Mammary epithelial cell (primary cell): ENCODE measurements around the gene MGAT5.

Source experiments
- EZH2 ChIP-seq: IDR thresholded peaks from 2 replicates; pipeline ENCODE4 v1.6.1; 2012; ENCODE audit warnings: low read length, inconsistent platforms, borderline replicate concordance
- TF ChIP-seq, protein P1 (sequence below), 2 donors: IDR thresholded peaks in 1 of 2; conservative IDR thresholded peaks in 1 of 2; 2 replicates each; pipeline ENCODE4 v1.5.1; 2011 to 2012; ENCODE audit warnings: inconsistent platforms in 2 of 2, low read length in 2 of 2, mild to moderate bottlenecking in 2 of 2, control low read depth in 1 of 2, low read depth in 1 of 2; ENCODE audit not compliant: insufficient read depth in 1 of 2; ENCODE audit errors: extremely low read depth in 1 of 2

DNA sequence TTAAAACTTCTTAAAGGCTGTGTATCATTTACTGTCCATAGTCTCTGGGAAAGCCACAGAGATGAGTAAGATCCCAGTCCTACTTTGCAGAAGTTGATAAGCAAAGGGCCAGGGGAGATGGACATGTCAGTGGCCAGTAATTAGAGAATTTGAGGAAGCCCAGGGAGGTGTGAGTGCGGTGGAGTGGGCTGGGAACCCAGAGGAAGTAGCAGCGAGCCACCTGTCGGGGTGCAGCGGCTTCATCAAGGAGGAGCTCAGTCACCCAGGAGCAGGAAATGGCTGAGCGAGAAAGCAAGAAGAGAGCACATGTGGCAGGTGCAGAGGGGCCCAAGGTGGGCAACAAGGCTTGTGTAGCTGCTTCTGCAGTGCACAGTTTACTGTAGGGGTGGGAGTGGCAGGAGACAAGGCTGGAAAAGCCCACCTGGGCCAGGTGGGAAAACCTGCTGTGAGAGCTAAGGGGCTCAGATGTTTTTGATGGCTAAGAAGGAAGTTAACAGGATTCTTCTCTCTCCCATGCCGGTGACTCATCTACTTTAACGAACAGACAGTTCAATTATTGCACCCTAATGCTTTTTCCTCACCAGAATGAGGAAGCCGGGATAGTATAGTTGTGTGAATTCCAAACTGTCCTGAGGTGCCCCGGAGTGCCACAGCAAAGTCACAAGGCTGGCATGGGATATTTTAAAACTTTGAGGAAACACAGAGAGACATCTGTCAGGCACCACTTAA is 34.8 kb upstream of the MGAT5 start:
- TF ChIP-seq, protein P1, sequence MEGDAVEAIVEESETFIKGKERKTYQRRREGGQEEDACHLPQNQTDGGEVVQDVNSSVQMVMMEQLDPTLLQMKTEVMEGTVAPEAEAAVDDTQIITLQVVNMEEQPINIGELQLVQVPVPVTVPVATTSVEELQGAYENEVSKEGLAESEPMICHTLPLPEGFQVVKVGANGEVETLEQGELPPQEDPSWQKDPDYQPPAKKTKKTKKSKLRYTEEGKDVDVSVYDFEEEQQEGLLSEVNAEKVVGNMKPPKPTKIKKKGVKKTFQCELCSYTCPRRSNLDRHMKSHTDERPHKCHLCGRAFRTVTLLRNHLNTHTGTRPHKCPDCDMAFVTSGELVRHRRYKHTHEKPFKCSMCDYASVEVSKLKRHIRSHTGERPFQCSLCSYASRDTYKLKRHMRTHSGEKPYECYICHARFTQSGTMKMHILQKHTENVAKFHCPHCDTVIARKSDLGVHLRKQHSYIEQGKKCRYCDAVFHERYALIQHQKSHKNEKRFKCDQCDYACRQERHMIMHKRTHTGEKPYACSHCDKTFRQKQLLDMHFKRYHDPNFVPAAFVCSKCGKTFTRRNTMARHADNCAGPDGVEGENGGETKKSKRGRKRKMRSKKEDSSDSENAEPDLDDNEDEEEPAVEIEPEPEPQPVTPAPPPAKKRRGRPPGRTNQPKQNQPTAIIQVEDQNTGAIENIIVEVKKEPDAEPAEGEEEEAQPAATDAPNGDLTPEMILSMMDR (conservative IDR thresholded peaks at IDR 0.05 in 1 of 2, IDR thresholded peaks at IDR 0.05 in 1 of 2; ENCODE audit: extremely low read depth in 1 of 2, insufficient read depth in 1 of 2, low read depth in 1 of 2, low read length in 2 of 2): no peak
- TF ChIP-seq EZH2: no peak
